ENCODE data around the gene TAF12. TPM values are rescaled to one million over a fixed set of nuclear protein-coding genes. Genes with fewer than 3 reads are reported as not detected.
"Not testable (repeated sequence)": the region's sequence is repeated elsewhere in the genome, so short reads cannot be mapped to it uniquely, and the experiment has no call there.

Gene TAF12
- total RNA-seq, 1 donor from 2014 or later: 45.2 TPM

DNA sequence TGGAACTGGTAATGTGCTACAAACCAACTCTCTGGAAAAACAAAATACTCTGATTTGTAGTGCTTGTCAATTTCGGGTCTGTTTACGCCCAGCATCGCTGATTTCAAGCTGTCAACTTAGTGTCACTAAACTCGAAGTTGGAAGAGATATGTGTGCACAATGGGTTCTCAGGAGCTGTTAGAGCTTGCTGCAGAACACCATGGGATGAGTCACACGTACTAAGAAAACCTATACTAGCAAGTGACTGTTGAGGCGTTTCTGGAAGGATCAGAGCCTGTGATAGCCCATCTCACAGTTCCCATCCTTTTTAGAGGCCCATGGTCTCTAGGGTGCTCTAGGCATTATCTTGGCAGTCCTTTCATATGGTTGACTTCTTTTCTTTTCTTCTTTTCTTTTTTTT lies 40.0 kb upstream of the TAF12 start:
- Histone ChIP-seq H2AFZ (replicated peaks) (no peak overlapping the region), H3K4me3 (no peak overlapping the region), H4K20me1 (ENCODE audit: low read depth) (no peaks in the 10 kb centered on the region), H3K27ac (no peak overlapping the region), H3K4me2 (no peak overlapping the region), H3F3A (ENCODE audit: low read depth) (no peaks in the 10 kb centered on the region), H3K79me2 (ENCODE audit: low read depth) (peaks cover 5% of the 10 kb centered on the region), H3K27me3 (no peaks in the 10 kb centered on the region), H3K4me1 (no peaks in the 10 kb centered on the region), H3K9ac (no peak overlapping the region), H3K36me3 (no peaks in the 10 kb centered on the region), H3K9me3 (ENCODE audit: low read depth) (no peaks in the 10 kb centered on the region)
- peaks cover 17% of the 10 kb centered on the region for H3K36me3 Mint-ChIP-seq
- DNase-seq (ENCODE audit: low spot score): no peak
- no peaks in the 10 kb centered on the region for H3K4me1 Mint-ChIP-seq
- no peak for TF ChIP-seq EZH2 (IDR thresholded peaks at IDR 0.05)
- TF ChIP-seq, protein P1, sequence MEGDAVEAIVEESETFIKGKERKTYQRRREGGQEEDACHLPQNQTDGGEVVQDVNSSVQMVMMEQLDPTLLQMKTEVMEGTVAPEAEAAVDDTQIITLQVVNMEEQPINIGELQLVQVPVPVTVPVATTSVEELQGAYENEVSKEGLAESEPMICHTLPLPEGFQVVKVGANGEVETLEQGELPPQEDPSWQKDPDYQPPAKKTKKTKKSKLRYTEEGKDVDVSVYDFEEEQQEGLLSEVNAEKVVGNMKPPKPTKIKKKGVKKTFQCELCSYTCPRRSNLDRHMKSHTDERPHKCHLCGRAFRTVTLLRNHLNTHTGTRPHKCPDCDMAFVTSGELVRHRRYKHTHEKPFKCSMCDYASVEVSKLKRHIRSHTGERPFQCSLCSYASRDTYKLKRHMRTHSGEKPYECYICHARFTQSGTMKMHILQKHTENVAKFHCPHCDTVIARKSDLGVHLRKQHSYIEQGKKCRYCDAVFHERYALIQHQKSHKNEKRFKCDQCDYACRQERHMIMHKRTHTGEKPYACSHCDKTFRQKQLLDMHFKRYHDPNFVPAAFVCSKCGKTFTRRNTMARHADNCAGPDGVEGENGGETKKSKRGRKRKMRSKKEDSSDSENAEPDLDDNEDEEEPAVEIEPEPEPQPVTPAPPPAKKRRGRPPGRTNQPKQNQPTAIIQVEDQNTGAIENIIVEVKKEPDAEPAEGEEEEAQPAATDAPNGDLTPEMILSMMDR (IDR thresholded peaks at IDR 0.05): no peak
- TF ChIP-seq EZH2phosphoT487 (IDR thresholded peaks at IDR 0.05): no peak
- H3K27me3 Mint-ChIP-seq (ENCODE audit: insufficient read depth, low read depth): no peaks in the 10 kb centered on the region
- no peak overlapping the region for H3K4me3 Mint-ChIP-seq
- no peak overlapping the region for H3K27ac Mint-ChIP-seq
- no peaks in the 10 kb centered on the region for H3K9me3 Mint-ChIP-seq

DNA sequence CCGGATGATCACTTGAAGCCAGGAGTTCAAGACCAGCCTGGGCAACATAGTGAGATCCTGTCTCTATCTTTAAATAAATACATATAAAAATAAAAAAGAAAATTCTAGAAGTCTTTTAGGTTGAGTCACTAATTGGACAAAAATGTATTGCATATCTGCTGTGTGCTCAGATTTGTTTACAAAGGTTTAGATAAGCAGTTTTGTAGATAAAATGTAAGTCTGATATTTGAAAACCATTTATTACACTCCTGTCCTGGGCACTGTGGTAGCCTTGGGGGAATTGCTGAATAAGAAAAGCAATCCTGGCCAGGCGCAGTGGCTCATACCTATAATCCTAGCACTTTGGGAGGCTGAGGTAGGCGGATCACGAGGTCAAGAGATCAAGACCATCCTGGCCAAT lies 37.3 kb upstream of the TAF12 start:
- peaks cover 15% of the 10 kb centered on the region for H3K79me2 ChIP-seq (ENCODE audit: low read depth)
- Mint-ChIP-seq H3K36me3 (peaks cover 14% of the 10 kb centered on the region), H3K4me3 (no peak overlapping the region), H3K27me3 (ENCODE audit: insufficient read depth, low read depth) (no peaks in the 10 kb centered on the region), H3K27ac (no peak overlapping the region), H3K4me1 (no peaks in the 10 kb centered on the region), H3K9me3 (no peaks in the 10 kb centered on the region)
- no peaks in the 10 kb centered on the region for H3K9me3 ChIP-seq (ENCODE audit: low read depth)
- no peaks in the 10 kb centered on the region for H3K36me3 ChIP-seq
- H3K4me3 ChIP-seq: no peak overlapping the region
- H3K27ac ChIP-seq: no peak overlapping the region
- H4K20me1 ChIP-seq (ENCODE audit: low read depth): no peaks in the 10 kb centered on the region
- no peak overlapping the region for H2AFZ ChIP-seq (replicated peaks)
- no peak overlapping the region for H3K4me2 ChIP-seq
- TF ChIP-seq, protein P1 (IDR thresholded peaks at IDR 0.05): no peak
- TF ChIP-seq EZH2phosphoT487 (IDR thresholded peaks at IDR 0.05) (no peak), EZH2 (IDR thresholded peaks at IDR 0.05) (no peak)
- no peaks in the 10 kb centered on the region for H3K27me3 ChIP-seq
- no peaks in the 10 kb centered on the region for H3F3A ChIP-seq (ENCODE audit: low read depth)
- H3K9ac ChIP-seq: no peak overlapping the region
- no peak for DNase-seq (ENCODE audit: low spot score)
- no peaks in the 10 kb centered on the region for H3K4me1 ChIP-seq

DNA sequence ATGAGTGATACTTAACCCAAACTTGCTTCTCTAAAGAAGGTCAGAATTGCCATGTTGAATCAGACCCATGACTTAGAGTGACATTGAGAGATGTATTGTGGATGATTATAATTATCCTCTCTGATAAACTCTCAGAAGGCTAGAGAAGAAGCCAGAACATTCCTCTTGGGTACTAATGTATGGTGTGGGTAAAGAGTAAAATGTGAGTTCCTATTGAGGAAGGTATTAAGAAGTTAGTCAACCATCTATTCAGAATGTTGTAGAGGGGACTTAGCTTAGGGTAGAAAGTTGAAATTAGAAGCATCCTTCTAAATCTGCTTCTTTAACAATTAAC lies 33.0 kb upstream of the TAF12 start:
- H3K27ac Mint-ChIP-seq: no peak overlapping the region
- H3K27ac ChIP-seq: no peak overlapping the region

DNA sequence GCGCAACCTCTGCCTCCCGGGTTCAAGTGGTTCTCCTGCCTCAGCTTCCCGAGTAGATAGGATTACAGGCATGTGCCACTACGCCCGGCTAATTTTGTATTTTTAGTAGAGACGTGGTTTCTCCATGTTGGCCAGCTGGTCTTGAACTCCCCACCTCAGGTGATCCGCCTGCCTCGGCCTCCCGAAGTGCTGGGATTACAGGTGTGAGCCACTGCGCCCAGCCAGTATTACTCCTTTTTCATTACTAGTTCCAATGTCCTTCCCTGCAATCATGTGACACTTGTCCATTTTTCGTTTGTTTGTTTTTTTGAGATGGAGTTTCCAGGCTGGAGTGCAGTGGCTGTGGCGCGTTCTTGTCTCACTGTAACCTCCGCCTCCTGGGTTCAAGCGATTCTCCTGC lies 30.1 kb upstream of the TAF12 start:
- Histone ChIP-seq H3F3A (ENCODE audit: low read depth) (peaks cover 31% of the 10 kb centered on the region), H3K79me2 (ENCODE audit: low read depth) (peaks cover 62% of the 10 kb centered on the region)
- H3K27ac Mint-ChIP-seq; H4K20me1 ChIP-seq (ENCODE audit: low read depth); H3K36me3 ChIP-seq; H3K4me3 Mint-ChIP-seq; H3K27ac ChIP-seq; H2AFZ ChIP-seq (replicated peaks); H3K27me3 ChIP-seq; DNase-seq (ENCODE audit: low spot score); H3K9me3 Mint-ChIP-seq; H3K4me1 ChIP-seq; H3K27me3 Mint-ChIP-seq (ENCODE audit: insufficient read depth, low read depth); H3K4me3 ChIP-seq; H3K36me3 Mint-ChIP-seq; H3K9me3 ChIP-seq (ENCODE audit: low read depth); H3K4me2 ChIP-seq; H3K9ac ChIP-seq: not testable (repeated sequence)
- H3K4me1 Mint-ChIP-seq: peaks cover 13% of the 10 kb centered on the region

More for the DNA sequence above, 33.0 kb upstream of the TAF12 start:
- H3K36me3 ChIP-seq: no peaks in the 10 kb centered on the region
- peaks cover 44% of the 10 kb centered on the region for H3K79me2 ChIP-seq (ENCODE audit: low read depth)
- Mint-ChIP-seq H3K36me3 (peaks cover 5% of the 10 kb centered on the region), H3K9me3 (no peaks in the 10 kb centered on the region), H3K4me1 (peaks cover 1% of the 10 kb centered on the region), H3K4me3 (no peak overlapping the region), H3K27me3 (ENCODE audit: insufficient read depth, low read depth) (peaks cover 4% of the 10 kb centered on the region)
- no peak for DNase-seq (ENCODE audit: low spot score)
- no peaks in the 10 kb centered on the region for H3K27me3 ChIP-seq
- no peaks in the 10 kb centered on the region for H4K20me1 ChIP-seq (ENCODE audit: low read depth)
- no peak overlapping the region for H2AFZ ChIP-seq (replicated peaks)
- no peaks in the 10 kb centered on the region for H3K9me3 ChIP-seq (ENCODE audit: low read depth)
- H3K4me2 ChIP-seq: no peak overlapping the region
- no peak for TF ChIP-seq EZH2phosphoT487 (IDR thresholded peaks at IDR 0.05)
- H3K9ac ChIP-seq: no peak overlapping the region
- H3K4me3 ChIP-seq: no peak overlapping the region
- peaks cover 9% of the 10 kb centered on the region for H3F3A ChIP-seq (ENCODE audit: low read depth)
- H3K4me1 ChIP-seq: no peaks in the 10 kb centered on the region
